Activated CD4-positive, alpha-beta T cell treated with anti-CD3 and anti-CD28 coated beads, Interleukin-10, Interleukin-2, amounts not matched to agents 100 ng/mL and 50 ng/mL, durations not matched to agents 16 hours and 8 hours (primary cell): ENCODE data around the gene CLIC3.
"Not testable (repeated sequence)": the region's sequence is repeated elsewhere in the genome, so short reads cannot be mapped to it uniquely, and the experiment has no call there.

Experiments used
- DNase-seq: peaks from one replicate; pipeline ENCODE4 v3.0.0-alpha.2; 2020

The CLIC3 gene, protein sequence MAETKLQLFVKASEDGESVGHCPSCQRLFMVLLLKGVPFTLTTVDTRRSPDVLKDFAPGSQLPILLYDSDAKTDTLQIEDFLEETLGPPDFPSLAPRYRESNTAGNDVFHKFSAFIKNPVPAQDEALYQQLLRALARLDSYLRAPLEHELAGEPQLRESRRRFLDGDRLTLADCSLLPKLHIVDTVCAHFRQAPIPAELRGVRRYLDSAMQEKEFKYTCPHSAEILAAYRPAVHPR

DNA sequence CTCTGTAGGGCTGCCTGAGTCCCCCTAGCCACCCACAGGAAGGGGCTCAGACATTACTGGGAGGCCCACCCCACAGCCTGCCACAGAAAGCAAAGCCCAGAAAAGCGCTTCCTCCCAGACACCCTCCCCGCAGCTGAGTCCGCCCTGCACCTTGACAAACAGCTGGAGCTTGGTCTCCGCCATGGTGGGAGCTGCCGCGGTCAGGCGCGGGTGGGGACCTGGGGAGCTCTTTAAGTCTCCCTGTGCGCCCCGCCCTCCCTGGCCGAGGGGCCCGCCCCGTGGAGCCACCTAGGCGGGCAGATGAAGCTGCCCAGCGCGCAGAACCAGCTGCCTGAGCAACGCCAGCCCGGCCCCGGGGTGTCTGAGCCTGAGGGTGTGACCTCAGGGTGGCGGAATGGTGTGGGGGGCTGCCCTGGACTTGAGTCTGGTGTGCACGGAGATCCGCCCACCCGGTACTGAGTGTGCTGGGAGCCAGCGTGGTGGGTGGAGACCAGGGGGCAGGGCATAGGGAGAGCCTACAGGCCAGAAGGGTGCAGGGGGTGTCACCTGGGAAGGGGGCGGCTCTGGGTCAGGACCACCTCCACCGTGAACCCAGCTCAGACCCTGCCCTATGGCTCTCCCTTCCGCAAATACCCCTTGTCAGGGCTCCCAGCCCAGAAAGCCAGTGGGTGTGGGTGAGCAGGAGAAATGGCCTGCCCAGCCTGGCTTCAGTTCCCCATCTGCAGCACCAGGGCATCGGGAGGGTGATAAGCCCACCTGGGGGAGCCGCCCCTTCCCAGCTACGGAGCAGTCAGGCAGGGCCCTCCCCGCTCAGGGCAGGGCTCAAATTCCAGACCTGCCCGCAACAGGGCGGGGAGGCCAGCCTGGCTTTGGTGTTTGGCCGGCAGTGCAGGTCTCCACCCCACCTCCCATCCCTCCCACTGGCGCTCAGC is at the start of gene CLIC3:
TSS of gene CLIC3 (minus strand) at position 208 of the 932 bp plus-strand sequence. CDS start at position 183, 25 bp downstream.
- peak; percentile 34 for DNase-seq

DNA sequence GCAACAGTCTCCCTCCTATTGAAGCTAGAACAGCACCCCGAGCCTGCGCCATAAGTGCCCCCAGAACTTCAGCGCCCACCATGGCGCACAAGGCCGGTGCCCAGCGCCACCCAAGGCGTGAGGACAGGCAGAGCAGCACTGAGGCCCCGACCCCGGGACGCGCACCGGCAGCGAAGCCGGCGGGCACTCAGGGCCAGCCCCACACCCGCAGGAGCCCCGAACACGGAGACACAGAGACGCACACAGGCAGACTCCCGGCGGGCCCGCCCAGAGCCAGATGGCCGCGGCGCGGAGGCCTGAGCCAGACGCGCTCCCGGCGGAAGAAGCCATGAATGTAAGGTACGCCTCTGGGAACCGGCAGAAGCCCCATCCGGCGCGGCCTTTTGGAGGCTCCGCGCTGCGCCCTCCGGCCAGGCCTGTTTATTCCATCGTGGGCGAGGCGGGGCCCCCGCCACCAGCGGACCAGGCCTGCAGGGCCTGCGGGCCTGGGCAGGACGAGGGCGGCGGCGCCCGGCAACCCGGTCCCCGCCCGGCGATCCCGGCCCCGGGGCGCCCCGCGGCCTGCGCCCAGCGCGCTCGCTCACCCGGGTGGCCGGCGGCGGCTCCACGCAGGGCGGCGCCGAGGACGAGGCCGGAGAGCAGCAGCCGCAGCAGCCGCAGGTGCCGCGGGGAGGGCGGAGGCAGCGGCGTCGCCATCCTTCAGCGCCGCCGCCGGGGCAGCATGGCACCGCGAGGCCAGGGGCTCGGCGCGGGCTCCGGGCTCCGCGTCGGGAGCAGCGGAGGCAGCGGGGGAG is 49.1 kb upstream of the CLIC3 start:
- peak; percentile 59 for DNase-seq

DNA sequence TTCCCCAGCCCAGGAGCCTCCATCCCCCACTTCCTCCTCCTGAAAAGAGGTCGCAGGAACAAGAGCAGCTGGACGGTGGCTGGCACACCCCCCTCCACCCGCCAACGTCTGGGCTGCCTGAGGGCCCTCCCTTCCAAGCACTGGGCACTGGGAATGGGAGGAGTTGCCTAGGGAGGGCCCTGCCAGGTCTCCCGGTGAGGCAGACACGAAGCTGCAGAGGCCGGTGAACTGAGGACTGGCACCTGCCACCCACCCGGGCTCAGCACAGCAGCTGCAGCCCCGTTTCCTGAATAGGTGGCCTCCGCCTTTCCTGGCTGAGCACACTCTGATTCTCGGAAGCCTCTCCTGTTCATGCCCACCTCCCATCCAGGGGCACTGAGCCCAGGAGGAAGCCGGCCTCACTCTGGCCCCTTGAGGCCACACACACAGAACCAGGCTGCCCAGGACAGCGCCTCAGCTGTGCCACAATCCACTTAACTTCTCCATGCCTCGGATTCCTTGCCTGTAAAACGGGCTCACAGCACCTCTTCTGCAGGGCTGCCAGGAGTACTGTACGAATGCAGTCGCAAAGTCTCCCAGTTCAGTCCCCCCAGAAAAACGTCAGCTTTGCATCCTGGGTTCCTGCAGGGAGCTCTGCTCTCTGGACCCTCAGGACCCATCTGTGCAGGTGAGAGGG is 48.3 kb upstream of the CLIC3 start:
- no peak for DNase-seq

DNA sequence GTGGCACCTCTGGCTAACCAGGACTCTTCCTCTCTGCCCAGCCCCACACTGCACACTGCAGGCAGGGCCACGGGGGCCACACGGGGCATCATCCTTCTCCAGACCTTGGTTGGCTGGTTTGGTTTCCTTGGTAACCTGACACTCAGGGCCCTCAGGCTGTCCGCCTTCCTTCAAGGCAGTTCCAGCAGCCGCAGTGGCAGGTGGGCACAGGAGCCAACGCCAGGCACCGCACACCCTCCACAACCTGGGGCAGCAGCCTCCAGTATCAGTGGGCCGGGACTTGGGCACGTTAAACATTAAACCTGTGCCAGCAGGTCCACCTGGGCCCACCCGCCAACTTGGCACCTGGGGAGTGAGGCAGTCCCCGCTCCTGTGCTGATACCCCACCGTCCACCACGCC is 47.7 kb upstream of the CLIC3 start:
- no peak for DNase-seq

DNA sequence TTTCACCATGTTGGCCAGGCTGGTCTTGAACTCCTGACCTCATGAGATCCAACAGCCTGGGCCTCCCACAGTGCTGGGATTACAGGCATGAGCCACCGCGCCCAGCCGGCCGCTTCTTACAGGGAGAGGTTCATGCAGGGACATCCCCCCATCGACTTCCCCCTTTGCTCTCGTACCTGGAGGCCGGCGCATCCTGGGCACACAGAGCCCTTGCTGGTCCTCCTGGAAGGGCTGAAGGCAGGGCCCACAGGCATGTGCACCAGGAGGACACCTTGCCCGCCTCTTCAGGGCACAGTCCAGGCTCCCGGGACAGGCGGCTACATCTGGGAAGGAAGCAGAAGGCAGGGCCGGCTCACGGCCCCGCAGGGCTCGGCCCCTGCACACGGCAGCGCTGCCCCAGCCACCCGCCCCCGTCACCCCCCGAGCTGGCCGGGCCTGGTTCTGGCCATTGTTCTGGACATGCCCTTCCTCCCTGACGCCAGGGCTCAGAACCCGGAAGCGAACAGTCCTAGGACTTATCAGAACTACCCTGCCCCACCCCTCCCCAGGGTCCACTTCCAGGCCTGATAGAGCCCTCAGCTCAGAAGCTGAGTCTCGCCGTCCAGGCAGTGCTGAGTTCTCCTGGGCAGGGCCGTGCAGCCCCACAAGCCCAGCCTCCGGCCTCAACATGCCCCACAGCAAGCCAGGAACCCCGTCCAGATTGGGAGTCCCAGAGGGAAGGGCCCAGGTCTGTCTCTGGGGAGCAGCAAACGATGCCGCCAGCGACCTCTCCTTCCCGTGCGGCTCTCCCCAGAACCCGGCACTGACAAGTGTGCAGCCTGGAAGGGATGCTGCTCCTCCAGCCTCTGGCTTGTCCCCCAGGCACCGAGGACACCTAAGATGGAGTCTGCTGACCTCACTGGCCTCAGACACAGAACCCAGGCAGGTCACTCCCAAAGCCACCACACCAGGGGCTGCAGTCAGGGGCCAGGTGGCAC is 46.7 kb upstream of the CLIC3 start:
- DNase-seq = no peak

DNA sequence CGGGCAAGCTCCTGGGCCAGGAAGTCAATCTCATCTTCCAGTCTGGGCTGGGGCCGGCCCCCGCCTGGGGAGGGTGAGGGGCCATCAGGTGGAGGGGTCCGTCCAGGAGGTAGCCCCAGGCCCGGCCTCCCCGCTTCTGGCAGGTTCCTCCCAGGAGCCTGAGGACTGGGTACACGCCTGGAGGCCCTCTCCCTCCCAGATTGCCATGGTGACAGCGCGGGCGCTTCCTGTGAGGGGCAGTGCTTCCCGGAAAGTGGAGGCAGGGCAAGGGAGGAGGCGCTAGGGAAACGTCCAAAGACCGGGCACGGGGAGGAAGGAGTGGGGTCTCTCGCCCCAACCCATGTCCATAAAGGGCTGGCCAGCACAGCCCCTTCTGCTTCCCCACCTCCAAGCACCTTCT is 44.8 kb upstream of the CLIC3 start:
- no peak for DNase-seq

DNA sequence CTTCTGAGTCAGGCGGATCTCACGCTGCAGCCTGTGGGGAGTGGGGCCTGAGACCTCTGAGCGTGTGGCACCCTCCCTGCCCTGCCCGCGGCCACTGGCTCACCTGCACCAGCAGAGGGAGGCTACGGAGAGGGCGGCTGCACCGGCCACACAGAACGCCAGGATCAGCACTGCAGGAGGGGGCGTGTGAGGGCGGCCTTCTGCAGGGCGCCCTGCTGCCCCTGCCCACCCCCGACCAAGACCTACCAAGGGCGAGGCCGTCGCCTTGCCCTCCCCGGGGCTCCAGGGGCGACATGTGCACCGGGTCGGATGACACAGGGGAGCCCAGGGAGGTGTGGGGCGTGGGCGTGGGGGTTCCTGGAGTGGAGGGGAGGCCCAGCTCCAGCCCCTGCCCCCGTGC is 44.2 kb upstream of the CLIC3 start:
- DNase-seq = no peak

DNA sequence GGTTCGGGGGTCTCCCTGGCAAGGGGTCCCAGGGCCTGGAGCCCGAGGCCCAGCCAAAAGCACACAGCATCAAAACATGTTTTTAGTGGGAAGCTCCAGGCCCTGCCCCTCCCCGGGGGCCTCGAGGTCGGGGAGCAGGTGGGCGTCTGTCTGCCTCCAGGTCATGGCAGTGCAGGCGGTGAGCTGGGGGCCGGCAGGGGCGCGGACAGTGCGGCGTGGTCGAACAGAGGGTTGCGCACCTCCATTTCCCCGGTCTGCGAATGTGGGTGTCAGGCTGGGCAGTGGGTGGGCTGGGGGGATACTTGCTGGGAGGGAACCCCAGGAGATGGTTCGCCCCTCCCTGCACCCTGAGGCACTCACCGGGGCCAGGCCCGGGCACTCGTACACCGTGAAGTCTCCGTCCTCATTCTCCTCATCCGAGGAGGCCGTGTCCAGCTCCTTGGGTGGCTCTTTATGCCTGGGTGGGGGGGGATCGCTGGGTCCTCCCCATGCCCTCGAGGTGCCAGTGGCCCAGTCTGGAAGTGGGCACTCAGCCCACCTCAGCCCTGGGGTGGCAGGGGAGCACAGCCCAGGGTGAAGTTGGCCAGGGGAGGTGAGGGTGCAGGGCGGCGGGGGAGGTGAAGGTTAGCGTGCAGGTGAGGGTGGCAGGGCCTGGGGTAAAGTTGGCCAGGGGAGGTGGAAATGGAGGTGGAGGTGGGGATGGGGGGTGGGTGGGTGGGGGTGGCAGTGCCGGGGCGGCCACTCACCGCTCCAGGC is 43.4 kb upstream of the CLIC3 start:
- DNase-seq = no peak

DNA sequence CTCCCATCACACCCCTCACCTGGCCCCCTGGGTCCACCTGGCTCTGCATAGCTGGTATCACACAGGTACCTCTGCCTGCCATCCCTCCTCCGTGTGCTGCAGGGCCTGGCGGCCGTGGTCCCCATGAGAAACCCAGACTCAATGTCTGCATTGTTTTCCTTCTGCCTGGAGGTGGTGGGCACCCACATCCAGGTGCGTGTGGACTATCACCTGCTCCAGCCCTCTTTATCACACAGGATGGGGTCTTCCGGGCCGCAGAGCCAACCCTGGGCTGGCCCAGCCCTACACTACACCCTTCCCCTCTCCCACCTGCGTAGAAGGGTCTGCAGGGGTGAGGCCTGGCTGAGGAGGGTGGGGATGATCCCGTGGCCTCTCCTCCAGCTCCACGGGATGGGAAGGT is 42.5 kb upstream of the CLIC3 start:
- DNase-seq = no peak

DNA sequence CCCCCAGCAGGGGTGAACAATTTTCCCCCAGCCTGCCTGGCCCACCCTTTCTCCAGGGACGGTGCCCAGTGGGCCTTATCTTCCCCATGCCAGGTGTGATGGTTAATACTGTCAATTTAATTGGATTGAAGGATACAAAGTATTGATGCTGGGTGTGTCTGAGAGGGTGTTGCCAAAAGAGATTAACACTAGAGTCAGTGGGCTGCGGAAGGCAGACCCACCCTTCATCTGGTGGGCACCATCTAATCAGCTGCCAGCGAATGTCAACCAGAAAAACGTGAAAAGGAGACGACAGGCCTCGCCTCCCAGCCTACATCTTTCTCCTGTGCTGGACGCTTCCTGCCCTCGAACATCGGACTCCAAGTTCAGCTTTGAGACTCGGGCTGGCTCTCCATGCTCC is 41.1 kb upstream of the CLIC3 start:
- DNase-seq = no peak

DNA sequence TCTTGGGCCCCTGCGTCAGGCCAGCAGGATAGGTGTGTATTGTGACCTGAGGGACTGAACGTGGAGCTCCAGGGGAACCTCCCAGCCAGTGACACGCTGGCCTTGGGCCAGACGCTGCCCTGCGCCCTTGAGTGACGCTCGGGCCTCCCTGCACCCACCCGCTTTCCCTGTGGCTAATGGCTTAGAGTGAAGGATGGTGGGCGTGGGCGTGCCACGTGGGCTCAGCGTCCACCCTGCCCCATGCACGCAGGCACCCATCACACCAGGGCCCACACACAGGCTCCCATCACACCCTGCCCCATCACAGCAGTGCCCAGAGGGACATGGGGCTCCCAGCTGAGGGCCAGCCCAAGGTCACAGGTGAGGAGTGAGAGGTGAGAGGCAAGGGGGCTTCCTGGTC is 40.7 kb upstream of the CLIC3 start:
- DNase-seq = no peak

DNA sequence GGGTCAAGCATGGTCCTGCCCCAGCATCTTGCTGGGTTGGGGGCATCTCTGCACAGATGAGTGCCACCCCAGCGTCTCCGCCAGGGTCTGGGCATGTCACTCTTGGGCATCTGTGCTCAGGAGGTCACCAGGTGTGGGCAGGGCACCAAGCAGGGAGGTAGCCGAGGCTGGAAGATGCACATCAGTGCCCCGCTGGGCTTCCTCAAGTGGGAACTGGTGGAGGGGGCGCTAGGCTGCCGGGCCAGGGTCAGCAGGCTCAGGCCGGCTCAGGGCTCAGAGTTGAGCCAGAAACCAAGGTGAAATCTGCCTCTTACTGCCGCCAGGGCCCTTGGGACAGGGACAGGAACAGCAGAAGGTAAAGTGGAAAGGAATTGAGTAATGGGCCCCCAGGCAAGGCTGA is 39.6 kb upstream of the CLIC3 start:
- DNase-seq = no peak

DNA sequence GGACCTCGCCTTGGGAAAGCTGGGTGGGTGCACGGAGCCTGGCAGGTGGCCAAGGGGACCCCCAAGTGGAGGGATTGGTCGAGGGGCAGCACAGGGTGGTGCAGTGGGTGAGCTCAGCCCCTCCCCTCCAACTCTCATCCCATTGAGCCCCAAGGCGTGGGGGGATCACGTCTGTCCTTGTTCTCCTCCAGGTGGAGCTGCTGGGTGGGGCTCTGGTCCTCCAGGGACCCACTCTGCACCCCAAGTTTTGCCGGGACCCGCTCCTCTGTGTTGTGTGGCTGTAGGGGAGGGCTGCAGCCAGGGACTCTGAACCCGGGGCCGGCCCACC is 39.1 kb upstream of the CLIC3 start:
- no peak for DNase-seq

DNA sequence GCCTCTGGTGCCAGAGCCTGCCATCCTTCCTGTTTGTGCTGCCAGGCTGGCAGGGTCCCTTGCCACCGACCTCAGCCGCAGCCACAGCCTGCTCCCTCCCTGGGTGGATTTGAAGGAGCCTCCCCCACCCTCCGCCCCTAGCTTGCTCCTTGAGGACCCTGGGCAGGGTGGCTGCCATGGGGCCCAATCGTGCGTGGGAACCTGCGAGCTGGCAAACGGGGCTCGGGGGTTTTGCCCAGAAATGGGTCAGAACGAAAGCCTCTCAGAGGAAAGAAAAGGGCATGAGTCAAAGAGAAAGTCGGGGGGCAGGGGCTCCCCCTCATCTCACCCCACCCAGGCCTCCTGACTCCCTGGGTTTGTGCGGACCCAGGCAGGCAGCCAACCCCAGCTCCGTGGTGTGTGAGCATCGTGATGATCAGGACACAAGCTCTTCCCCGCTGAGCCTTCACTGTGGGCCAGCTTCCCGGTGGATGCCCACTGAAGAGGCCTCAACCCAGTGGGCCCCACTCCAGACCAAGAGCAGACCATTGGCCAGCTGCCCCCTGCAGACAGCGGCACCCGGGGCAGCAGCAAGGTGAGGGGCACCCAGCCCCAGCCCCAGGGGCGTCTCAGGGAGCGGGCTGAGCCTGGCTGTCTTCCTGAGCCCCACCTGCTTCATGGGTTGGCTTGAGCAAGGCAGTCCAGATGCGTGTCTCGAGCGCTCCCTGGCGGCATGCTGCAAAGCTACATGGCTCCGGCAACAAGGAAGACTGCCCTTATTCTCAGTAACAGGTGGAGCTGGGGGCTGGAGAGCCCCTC is 38.5 kb upstream of the CLIC3 start:
- peak; percentile 97 for DNase-seq

DNA sequence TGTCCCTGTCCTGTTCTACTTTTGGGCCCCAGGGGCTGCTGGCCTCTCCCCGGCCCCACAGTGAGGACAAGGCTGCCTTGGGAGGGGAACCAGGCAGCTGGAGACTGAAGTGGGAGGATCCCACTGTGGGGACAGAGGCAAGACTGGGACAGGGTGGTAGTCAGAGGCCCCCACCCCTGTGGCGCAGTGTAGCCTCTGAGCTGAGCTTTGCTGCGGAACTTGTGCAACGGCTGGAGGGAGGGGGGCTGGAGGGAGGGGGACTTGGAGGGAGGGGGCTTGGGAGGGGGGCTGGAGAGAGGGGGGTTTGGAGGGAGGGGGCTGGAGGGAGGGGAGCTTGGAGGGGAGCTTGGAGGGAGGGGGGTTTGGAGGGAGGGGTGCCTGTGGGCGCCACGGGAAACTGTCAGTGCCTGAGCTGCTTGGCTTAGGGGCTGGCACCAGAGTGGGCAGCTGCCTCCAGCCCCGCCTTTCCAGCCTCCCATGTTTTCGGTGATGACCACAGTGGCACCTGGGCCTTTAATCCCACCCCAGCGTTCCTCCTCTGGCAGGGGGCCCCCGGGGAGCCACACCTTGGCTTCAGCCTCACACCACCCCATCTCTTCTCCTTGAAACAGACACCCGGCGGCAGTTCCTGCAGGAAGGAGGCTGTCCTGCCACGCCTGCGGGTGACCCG is 37.8 kb upstream of the CLIC3 start:
- DNase-seq = no peak

DNA sequence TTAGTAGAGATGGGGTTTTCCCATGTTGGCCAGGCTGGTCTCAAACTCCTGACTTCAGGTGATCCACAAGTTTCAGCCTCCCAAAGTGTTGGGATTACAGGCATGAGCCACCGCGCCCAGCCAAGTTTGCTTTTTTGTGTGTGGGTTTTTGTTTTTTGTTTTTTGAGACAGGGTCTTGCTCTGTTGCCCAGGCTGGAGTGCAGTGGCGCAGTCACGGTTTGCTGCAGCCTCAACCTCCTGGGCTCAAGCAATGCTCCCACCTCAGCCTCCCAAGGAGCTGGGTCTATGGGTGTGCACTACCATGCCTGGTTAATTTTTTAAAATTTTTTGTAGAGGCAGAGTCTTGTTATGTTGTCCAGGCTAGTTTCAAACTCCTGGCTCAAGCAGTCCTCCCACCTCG is 37.1 kb upstream of the CLIC3 start:
- not testable (repeated sequence) for DNase-seq

DNA sequence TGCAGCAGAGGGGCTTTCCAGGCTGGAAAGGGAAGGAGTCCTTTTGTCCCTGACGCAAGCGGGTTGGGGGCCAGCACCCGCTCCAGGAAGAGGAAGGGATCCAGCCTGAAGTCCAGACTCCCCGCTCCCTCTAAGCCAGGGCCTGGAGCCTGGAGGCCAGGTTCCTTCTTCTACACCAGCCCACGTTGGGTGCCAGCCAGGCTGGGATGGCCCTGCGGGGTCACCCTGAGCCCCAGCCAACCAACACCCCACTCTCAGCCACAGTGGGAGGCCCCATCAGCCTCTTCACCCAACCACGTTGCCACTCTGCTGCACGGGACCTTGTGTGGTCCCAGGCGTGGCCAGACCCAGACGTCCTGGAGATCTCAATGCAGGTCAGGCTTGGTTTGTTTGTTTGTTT is 36.5 kb upstream of the CLIC3 start:
- peak; percentile 75 for DNase-seq

DNA sequence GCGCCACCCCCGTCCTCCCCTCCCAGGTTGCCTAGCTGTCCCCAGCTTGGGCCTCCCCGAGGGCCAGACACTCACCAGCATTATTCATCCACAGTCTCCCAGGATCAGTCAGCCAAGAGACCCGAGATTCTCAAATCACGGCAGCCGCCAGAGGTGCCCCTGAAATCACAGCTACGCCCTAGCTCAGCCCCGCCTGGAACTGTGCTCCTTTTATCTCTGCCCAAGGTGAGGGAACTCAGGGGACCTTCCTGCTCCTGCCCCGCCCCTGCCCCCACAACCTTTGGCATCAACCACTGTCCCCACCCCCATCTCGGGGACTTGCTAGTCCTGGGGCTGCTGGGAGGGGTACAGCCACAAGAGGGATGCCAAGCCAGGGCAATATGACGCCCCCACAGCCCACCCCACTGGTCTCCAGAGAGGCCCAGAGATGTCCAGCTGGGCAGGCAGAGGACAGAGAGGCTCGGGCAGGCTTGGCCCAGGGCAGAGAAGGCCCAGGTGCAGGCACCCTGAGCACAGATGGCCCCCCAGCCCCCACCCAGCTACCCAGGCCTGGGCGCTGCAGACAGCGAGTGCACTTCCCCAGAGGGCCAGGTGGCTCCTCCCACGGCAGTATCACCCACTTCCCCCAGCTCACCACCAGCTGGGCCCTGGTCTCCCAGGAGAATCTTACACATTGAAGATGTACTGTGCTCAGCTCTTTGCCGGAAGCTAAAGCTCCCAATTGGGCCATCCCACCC is 35.7 kb upstream of the CLIC3 start, which contains the start of gene FUT7:
TSS of gene FUT7 (minus strand) at position 185 of the 737 bp plus-strand sequence. CDS start at position 88, 97 bp downstream.
- DNase-seq = peak; percentile 89
